MCF 10A (cell line): Measurements from ENCODE around the gene ACACA. TPM values are rescaled to one million over a fixed set of nuclear protein-coding genes. Genes with fewer than 3 reads are reported as not detected.
"Not testable (repeated sequence)": the region's sequence is repeated elsewhere in the genome, so short reads cannot be mapped to it uniquely, and the experiment has no call there.

Experiments
- BruUV-seq: library from RNA; stranded (reverse); fragments of 400-500 nt; replicated peaks from 2 replicates; lab custom pipeline; 2021; lab: Mats Ljungman, UMichigan
- CTCF ChIA-PET: fragments of 300-600 bp; sonication (Branson Sonifier 250); formaldehyde crosslinking; extraction: SDS; loops from one replicate; lab custom pipeline; 2021; ENCODE audit warnings: antibody characterized with exemption, inconsistent platforms; lab: Yijun Ruan, JAX
- POLR2A ChIA-PET: fragments of 300-600, 350-650 bp; sonication (Branson Sonifier 250); formaldehyde crosslinking; extraction: SDS; loops from one replicate; lab custom pipeline; 2020; ENCODE audit warnings: antibody characterized with exemption, inconsistent platforms; lab: Yijun Ruan, JAX
- DNase-seq: peaks from one replicate; pipeline ENCODE4 v3.0.0-alpha.2; 2018; ENCODE audit not compliant: unreplicated experiment
- H3K27ac Mint-ChIP-seq: one replicate; pipeline ENCODE4 v1.8.0; 2022; ENCODE audit warnings: mild to moderate bottlenecking, low read depth, mixed read lengths; ENCODE audit not compliant: unreplicated experiment
- H3K27me3 Mint-ChIP-seq: one replicate; pipeline ENCODE4 v1.8.0; 2022; ENCODE audit warnings: mixed read lengths; ENCODE audit not compliant: insufficient read depth, unreplicated experiment
- H3K36me3 Mint-ChIP-seq: one replicate; pipeline ENCODE4 v1.8.0; 2022; ENCODE audit warnings: mild to moderate bottlenecking, moderate library complexity, mixed read lengths; ENCODE audit not compliant: insufficient read depth, unreplicated experiment
- H3K4me1 Mint-ChIP-seq: one replicate; pipeline ENCODE4 v1.8.0; 2022; ENCODE audit warnings: mixed read lengths; ENCODE audit not compliant: insufficient read depth, unreplicated experiment
- H3K4me3 Mint-ChIP-seq: one replicate; pipeline ENCODE4 v1.8.0; 2022; ENCODE audit warnings: mild to moderate bottlenecking, moderate library complexity, mixed read lengths; ENCODE audit not compliant: unreplicated experiment
- H3K9me3 Mint-ChIP-seq: one replicate; pipeline ENCODE4 v1.8.0; 2022; ENCODE audit warnings: mixed read lengths; ENCODE audit not compliant: unreplicated experiment
- intact Hi-C: fragments of 100-400 bp; cut with micrococcal nuclease; formaldehyde crosslinking; loops from 2 replicates; pipeline ENCODE4 v1.14.1; 2022
- total RNA-seq: library from RNA; stranded (reverse); gene quantifications from 2 replicates; pipeline ENCODE4 v1.2.3, GENCODE V29; 2022
- TF ChIP-seq, protein P1 (sequence below): fragments of 200-600 bp; IDR thresholded peaks from one replicate; pipeline ENCODE4 v1.8.0; 2022; ENCODE audit warnings: antibody characterized with exemption, mild to moderate bottlenecking; ENCODE audit not compliant: unreplicated experiment

Gene ACACA
- total RNA-seq, 1 experiment from 2014 or later: 100 TPM

DNA sequence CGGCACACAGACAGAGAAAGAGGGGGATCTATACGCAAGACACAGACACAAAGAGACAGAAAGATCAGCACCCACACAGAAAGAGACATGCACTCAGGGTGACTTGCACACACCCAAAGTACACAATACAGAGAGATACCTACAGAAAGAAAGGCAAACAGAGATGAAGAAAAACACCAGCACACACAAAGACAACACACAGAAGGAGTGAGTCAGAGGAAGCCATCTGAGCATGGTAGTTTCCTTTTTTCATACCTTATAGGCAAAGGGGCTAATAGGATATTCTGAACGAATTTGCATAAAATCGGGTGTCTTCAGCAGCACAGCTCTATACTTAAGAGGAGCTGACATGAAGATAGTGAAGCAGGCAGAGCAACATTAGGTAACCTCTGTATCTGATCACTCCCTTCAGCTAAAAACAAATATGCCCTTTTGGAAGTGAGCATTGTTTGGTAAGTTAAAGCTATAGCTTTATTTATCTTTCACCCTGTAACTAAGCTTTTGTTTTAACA is 259.3 kb downstream of the ACACA start:
- TF ChIP-seq, protein P1, sequence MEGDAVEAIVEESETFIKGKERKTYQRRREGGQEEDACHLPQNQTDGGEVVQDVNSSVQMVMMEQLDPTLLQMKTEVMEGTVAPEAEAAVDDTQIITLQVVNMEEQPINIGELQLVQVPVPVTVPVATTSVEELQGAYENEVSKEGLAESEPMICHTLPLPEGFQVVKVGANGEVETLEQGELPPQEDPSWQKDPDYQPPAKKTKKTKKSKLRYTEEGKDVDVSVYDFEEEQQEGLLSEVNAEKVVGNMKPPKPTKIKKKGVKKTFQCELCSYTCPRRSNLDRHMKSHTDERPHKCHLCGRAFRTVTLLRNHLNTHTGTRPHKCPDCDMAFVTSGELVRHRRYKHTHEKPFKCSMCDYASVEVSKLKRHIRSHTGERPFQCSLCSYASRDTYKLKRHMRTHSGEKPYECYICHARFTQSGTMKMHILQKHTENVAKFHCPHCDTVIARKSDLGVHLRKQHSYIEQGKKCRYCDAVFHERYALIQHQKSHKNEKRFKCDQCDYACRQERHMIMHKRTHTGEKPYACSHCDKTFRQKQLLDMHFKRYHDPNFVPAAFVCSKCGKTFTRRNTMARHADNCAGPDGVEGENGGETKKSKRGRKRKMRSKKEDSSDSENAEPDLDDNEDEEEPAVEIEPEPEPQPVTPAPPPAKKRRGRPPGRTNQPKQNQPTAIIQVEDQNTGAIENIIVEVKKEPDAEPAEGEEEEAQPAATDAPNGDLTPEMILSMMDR: no peak
- H3K27me3 Mint-ChIP-seq: no peaks in the 10 kb centered on the region
- H3K36me3 Mint-ChIP-seq: peaks cover 65% of the 10 kb centered on the region
- intact Hi-C loops: no loop called here
- POLR2A ChIA-PET: interaction anchor here (0.6 to 2.0 kb wide), 3 partner anchors 9 to 21 kb away, joined by 3 to 7 read pairs (median 4); no protein-coding TSS in a partner anchor
- CTCF ChIA-PET: interaction anchor here (0.9 to 1.5 kb wide), 2 partner anchors 9 to 10 kb away, joined by 3 read pairs; no protein-coding TSS in a partner anchor
- DNase-seq: peak; percentile 17
- no peak overlapping the region for H3K4me3 Mint-ChIP-seq
- BruUV-seq: no TSS peak
- no peaks in the 10 kb centered on the region for H3K9me3 Mint-ChIP-seq
- H3K4me1 Mint-ChIP-seq: peaks cover 8% of the 10 kb centered on the region
- H3K27ac Mint-ChIP-seq: peak overlapping the region; percentile 24

DNA sequence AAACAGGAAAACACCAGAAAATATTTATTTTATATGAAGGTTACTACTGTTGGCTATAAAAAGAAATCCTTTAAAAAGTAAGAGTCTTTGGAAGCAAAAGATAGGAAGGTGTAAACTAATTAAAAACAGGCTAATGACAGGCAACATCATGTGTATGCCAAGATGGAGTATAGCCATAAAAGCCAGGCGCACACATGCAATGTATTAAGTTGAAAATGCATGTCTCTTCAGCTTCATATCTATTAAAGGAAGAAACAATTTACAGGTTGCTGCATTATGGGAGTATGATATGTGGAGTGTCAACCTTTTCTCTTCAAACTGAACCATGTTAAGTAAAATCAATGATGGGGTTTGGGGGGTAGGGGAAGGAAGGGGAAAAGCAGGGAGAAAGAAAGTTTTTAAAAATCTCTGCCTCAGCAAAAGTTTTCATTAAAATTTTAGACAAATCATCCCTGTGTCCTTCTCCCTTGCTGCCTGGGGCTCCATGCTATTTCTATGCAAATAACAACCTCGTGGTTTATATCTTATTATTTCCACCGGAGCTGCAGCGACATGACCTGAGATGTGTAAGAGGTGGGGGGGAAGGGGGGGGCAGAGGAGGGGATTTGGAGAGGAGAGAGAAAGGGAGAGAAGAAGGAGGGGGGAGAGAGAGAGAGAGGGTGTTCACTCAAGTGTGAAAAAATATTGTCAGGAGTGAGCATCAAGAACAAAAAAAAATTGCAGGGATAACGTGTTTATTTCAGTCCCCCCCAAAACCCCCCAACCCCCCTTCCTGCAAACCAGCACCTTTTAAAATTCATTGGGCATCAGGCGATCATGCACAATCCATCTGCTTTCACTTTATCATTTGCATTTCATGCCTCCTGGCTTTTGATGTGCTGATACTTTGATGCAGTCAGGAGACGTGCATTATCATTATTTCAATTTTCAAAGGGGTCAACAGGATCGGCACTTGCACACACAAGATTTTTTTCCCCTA is 260.3 kb downstream of the ACACA start:
- TF ChIP-seq, protein P1: no peak
- BruUV-seq: no TSS peak
- H3K27ac Mint-ChIP-seq: peak overlapping the region; percentile 24
- intact Hi-C loops: no loop called here
- H3K4me3 Mint-ChIP-seq: no peak overlapping the region
- H3K27me3 Mint-ChIP-seq: no peaks in the 10 kb centered on the region
- H3K4me1 Mint-ChIP-seq: peaks cover 8% of the 10 kb centered on the region
- no peaks in the 10 kb centered on the region for H3K9me3 Mint-ChIP-seq
- POLR2A ChIA-PET: no interaction called here
- CTCF ChIA-PET: interaction anchor here (0.6 kb wide), 1 partner anchor 504 kb away, joined by 3 read pairs; no protein-coding TSS in a partner anchor
- peaks cover 69% of the 10 kb centered on the region for H3K36me3 Mint-ChIP-seq
- no peak for DNase-seq

DNA sequence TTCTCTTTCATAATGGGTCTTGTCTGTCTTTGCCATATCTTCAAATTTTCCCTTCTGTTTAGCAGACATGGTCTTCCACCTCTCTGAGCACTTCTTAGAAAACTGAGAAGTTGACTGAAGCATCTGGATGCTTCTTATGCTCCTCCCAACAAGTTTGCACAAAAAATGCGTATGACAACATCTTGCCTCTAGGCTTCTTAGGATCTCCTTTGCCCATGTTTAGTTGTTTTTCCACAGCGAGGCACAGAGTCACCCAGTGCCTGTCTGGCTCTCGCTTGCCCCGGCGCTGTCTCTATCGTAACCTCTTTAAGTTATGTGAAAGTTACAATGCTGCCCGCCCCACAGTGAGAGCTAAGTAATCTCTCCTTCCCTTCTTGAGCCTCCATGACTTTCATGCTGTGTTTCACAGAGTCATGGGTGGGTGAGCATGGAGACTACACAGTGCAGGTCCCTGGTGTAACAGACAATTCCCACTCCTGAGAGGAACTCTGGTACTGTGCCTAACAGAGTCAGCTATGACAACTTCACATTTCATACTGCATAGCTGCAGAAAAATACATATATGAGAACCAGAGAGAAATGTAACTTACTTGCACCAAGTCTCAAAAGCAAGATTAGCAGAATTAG is 262.4 kb downstream of the ACACA start:
- POLR2A ChIA-PET: interaction anchor here (0.5 to 0.7 kb wide), 4 partner anchors 30 to 337 kb away, joined by 3 to 5 read pairs (median 3); no protein-coding TSS in a partner anchor

DNA sequence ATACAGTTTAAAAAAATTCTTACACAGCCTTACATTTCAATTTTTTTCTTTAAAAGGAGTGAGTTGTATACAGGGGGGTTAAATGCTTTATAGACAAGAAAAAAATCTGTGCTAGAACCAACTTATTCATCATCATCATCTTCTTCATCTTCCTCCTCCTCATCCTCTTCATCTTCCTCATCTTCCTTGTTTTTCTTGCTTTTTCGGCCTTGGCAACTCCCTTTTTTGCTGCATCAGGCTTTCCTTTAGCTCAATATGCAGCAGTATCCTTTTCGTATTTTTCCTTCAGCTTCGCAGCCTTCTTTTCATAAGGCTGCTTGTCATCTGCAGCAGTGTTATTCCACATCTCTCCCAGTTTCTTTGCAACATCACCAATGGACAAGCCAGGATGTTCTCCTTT is 263.1 kb downstream of the ACACA start:
- DNase-seq, H3K4me1 Mint-ChIP-seq, BruUV-seq, H3K27me3 Mint-ChIP-seq, H3K9me3 Mint-ChIP-seq, H3K4me3 Mint-ChIP-seq, H3K27ac Mint-ChIP-seq, intact Hi-C loops: not testable (repeated sequence)
- H3K36me3 Mint-ChIP-seq: peaks cover 67% of the 10 kb centered on the region
- ChIA-PET CTCF (interaction anchor here (0.7 kb wide), 1 partner anchor 49 kb away, joined by 3 read pairs; no protein-coding TSS in a partner anchor), POLR2A (interaction anchor here (0.5 to 0.7 kb wide), 2 partner anchors 31 to 59 kb away, joined by 3 read pairs; no protein-coding TSS in a partner anchor)

More for the DNA sequence above, 262.4 kb downstream of the ACACA start:
- Mint-ChIP-seq H3K4me1 (peaks cover 8% of the 10 kb centered on the region), H3K27me3 (no peaks in the 10 kb centered on the region), H3K36me3 (peaks cover 67% of the 10 kb centered on the region), H3K9me3 (no peaks in the 10 kb centered on the region), H3K4me3 (no peak overlapping the region), H3K27ac (no peak overlapping the region)
- DNase-seq: no peak
- CTCF ChIA-PET: no interaction called here
- intact Hi-C loops: no loop called here
- TF ChIP-seq, protein P1: no peak
- no TSS peak for BruUV-seq
